CD4-positive, alpha-beta T cell treated with Interleukin-17A for 1 hour (primary cell): ENCODE data around the gene CTNND2.

Experiments
- DNase-seq: peaks from one replicate; pipeline ENCODE4 v3.0.0-alpha.2; 2020

CTNND2 gene

GRCh38 chr5:10958728-10959127 is 945.5 kb downstream of the CTNND2 start:
- no peak for DNase-seq

- DNase-seq, result no peak
These were observed 954.2 kb downstream of the CTNND2 start for GRCh38 chr5:10949856-10950630.

GRCh38 chr5:10946050-10946449 is 958.2 kb downstream of the CTNND2 start:
- DNase-seq, result no peak

DNA sequence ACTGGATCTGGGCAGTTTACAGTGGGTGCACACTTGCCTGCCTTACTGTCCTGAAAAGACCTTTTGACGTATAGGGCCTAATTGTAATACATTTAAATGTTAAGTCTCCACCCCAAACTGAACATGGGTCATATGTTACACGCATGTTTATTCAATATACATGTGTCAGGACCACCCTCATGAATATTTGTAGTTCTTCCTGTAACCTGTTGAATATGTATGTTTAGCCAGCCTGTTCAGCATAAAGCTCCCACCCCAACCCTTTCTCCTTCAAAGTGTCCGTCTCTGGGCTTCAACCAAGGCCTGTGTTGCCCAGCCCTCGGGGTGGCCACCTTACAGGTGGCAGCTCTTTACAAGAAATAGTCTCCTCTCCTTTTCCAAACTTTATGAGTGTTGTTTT is 962.3 kb downstream of the CTNND2 start:
- DNase-seq, result no peak

DNA sequence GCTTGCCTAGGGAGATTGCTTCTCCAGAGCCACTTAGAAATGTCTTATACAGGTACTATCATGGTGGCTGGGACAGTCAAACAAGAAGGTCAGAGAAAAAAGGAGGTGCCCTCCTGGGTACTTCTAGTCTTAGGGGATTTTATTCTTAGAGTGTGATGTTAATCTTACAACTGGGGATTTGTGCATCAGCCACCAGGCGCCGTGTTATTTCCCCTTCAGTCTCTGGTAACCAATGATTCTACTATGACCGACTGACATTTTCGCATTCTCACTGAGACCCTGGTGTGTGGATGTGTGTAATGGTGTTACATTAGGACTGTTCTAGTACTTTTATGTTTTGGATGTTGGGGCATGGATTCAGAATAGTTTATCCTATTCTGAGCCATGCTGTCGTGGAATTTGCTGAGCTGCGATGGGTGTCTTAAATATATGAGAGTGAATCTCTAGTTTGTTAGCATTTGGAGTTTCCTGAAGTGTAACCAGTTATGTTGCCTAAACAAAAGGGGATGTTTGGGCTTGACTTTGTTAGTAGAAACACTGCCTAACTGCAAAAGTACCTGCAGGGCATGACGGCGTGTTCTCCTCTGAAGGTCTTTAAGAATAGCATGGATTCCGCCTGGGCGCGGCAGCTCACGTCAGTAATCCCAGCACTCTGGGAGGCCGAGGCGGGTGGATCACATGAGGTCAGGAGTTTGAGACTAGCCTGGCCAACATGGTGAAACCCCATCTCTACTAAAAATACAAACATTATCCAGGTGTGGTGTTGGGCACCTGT is 968.0 kb downstream of the CTNND2 start:
- no peak for DNase-seq

DNA sequence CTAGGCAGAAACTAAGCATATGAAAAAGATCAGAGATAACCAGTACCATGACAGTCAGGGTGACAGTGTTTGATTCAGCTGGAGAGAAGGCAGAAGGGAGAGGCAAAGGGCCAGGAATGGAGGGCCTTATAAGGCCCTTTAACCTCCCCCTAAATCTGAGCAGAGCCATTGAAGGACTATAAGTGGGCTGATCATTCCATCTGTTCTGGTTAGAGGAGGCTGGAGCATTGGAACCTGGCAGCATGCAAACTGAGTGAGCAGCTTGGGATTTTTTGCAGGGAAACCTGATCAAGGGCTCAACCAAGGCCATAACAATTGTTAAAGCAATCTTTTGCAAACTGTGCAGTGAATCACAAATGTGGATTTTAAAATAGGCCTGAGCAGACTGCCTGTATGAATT is 968.7 kb downstream of the CTNND2 start:
- no peak for DNase-seq

DNA sequence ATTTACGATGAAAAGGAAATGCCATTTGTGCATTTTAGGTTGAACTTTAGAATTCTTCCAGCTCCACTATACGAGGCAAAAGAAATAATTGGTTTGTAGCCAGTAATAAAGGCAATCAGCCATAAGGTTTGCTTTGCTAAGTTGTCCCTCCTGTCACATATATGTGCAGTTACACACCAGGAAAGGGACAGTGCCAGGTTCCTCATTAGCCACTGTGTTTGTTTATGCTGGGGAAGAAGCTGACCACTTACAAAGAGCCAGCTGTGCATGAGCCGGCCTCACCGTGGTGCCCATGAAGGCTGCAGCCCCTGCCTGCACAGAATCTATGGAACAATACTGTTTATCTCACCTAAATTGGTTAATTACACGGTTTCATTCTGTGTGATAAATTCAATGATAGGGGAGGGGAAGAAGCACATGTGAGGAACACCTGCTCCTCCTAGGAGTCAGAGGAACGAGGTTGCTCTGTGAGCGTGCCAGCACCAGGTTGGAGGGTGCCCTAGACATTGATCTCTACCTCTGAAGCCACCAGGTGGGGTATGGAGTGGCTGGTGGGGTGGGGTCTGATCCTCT is 969.4 kb downstream of the CTNND2 start:
- DNase-seq, result no peak

GRCh38 chr5:10933121-10933520 is 971.1 kb downstream of the CTNND2 start:
- no peak for DNase-seq

DNA sequence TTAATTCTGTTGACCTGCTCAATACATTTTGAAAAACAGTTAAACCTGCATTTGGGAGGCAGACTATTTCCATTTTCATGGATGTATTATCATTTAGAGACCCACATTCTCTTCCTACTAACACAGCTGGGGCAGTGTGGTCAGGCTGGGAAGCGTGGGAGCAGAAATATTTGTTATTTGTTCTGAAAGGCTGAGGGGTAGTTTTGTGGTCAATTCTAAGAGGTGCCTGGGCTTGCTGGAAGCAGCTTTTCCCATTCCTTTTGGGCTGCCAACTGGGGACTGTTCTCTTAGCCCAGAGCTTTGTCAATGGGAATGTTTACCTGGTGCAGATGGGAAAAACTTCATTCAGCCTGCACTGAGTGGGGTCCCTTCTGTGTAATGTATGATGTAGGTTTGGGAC is 971.8 kb downstream of the CTNND2 start:
- no peak for DNase-seq

- DNase-seq, result no peak
These were observed 976.6 kb downstream of the CTNND2 start for GRCh38 chr5:10927608-10928007.

DNA sequence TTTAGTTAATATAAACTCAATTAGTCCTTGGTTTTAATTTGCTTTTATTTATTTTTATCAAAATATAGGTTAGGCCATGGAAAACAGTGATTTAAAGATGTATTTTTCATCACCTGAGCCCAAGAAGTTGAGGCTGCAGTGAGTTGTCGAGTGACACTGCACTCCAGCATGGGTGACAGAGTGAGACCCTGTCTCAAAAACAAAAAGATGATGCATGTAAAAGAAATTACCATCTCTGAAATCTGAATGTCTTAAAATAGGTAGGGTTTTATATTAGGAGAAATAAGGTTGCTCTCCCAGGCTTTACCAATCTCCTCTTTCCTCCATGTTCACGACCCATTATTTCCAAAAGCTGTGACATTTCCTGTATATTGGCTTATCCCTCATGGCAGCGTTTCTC is 980.9 kb downstream of the CTNND2 start:
- DNase-seq, result no peak
